Measurements from ENCODE around the gene FGB.

FGB gene

DNA sequence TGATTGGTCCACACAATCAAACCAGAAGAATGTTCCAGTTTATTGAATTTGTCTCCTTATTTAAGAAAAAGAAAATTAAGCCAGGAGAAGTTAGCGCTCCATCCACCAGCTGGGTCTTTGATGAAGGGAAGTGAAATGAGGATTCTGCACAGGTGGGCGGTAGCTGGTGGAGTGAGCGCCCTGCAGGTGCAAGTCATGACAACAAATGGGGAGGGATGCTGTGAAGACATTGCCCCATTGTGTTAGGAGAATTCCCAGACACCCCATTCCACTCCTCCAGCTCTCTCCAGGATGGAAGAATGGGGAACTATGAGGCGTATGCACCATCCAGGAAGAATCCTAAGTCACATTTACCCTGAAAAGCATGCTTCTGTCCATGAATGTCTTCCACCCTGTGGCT, 35.5 kb upstream of the FGB start:
- TF ChIP-seq, protein P1, sequence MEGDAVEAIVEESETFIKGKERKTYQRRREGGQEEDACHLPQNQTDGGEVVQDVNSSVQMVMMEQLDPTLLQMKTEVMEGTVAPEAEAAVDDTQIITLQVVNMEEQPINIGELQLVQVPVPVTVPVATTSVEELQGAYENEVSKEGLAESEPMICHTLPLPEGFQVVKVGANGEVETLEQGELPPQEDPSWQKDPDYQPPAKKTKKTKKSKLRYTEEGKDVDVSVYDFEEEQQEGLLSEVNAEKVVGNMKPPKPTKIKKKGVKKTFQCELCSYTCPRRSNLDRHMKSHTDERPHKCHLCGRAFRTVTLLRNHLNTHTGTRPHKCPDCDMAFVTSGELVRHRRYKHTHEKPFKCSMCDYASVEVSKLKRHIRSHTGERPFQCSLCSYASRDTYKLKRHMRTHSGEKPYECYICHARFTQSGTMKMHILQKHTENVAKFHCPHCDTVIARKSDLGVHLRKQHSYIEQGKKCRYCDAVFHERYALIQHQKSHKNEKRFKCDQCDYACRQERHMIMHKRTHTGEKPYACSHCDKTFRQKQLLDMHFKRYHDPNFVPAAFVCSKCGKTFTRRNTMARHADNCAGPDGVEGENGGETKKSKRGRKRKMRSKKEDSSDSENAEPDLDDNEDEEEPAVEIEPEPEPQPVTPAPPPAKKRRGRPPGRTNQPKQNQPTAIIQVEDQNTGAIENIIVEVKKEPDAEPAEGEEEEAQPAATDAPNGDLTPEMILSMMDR (IDR thresholded peaks at IDR 0.05; ENCODE audit: extremely low read depth, insufficient read depth, missing control alignments): no peak
- in situ Hi-C loops (cut with MboI; ENCODE audit: low pct_unique_long_range_greater_than_20kb, low sequenced_read_pairs, unreplicated experiment): no loop called here
- DNase-seq (ENCODE audit: low spot score): no peak

DNA sequence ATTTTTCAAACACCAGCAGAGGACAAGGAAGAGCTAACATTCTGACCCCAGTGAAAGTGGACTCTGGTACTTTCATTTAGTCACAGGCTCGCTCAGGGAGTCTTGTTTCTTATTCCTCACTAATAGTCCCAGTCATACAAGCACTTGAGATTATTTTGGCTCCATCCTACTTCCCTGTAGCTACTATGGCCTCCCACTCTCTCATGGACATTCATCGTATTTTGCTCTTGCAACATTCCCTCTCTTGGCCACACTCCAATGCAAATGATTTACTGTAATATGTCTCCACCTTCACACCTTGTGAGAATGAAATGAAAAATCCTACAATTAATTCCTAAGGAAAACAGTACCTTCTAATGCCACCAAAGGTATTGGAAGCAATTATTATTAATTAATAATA, 33.9 kb upstream of the FGB start:
- TF ChIP-seq, protein P1 (IDR thresholded peaks at IDR 0.05; ENCODE audit: extremely low read depth, insufficient read depth, missing control alignments): no peak
- in situ Hi-C loops (cut with MboI; ENCODE audit: low pct_unique_long_range_greater_than_20kb, low sequenced_read_pairs, unreplicated experiment): no loop called here
- DNase-seq (ENCODE audit: low spot score): no peak

DNA sequence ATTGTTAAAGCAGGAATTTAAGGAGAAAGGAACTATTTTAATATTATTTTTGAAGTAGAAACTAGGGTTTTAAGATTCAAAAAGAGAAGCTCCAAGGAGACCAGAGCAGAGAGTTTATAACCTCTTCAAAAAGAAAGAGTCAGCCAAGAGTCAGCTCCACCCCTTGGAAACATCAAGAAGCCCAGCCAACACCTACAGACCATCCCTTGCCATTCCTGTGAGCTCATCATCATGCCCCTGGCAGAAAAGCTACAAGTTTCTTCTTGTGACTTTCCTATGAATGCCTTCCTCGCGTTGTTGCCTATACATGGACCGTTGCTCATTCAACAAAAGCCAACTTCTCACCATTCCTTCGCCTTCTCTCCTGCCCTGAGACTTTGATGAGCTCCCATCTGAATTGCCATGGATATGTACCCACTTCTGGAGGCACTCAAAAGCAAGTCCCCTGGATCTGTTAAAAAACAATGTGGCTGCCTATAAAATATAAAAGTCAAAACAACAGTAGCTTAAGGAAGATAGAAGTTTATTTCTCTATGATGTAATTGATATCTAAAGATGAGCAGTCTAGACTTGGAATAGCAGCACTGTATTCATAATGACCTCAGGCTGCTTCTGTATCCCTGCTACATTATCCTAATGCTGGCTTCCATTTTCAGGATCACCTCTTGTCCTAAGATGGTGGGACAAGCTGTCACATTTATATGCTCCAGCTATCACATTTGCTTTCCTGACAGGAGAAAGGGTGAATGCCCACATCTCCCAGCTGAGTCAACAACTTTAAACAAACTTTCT, 32.9 kb upstream of the FGB start:
- DNase-seq (ENCODE audit: low spot score): no peak
- TF ChIP-seq, protein P1 (IDR thresholded peaks at IDR 0.05; ENCODE audit: extremely low read depth, insufficient read depth, missing control alignments): no peak
- in situ Hi-C loops (cut with MboI; ENCODE audit: low pct_unique_long_range_greater_than_20kb, low sequenced_read_pairs, unreplicated experiment): no loop called here

- DNase-seq (ENCODE audit: low spot score): no peak
- in situ Hi-C loops (cut with MboI; ENCODE audit: low pct_unique_long_range_greater_than_20kb, low sequenced_read_pairs, unreplicated experiment): no loop called here
- TF ChIP-seq, protein P1 (IDR thresholded peaks at IDR 0.05; ENCODE audit: extremely low read depth, insufficient read depth, missing control alignments): no peak
These were observed 28.5 kb upstream of the FGB start for GRCh38 chr4:154534296-154534695.

- no peak for DNase-seq (ENCODE audit: low spot score)
- TF ChIP-seq, protein P1 (IDR thresholded peaks at IDR 0.05; ENCODE audit: extremely low read depth, insufficient read depth, missing control alignments): no peak
- in situ Hi-C loops (cut with MboI; ENCODE audit: low pct_unique_long_range_greater_than_20kb, low sequenced_read_pairs, unreplicated experiment): no loop called here
These were observed 20.4 kb upstream of the FGB start for GRCh38 chr4:154542271-154542879.

GRCh38 chr4:154545689-154546088, 17.1 kb upstream of the FGB start:
- no peak for DNase-seq (ENCODE audit: low spot score)
- in situ Hi-C loops (cut with MboI; ENCODE audit: low pct_unique_long_range_greater_than_20kb, low sequenced_read_pairs, unreplicated experiment): no loop called here
- TF ChIP-seq, protein P1 (IDR thresholded peaks at IDR 0.05; ENCODE audit: extremely low read depth, insufficient read depth, missing control alignments): no peak
